Measurements from ENCODE around the gene KY.

- TF ChIP-seq POLR2A (IDR thresholded peaks at IDR 0.05) (no peak), CTCF (IDR thresholded peaks at IDR 0.05) (no peak)
Measured at GRCh38 chr3:134609821-134610431, 40.9 kb downstream of the KY start.
